EL (cell line): ENCODE data around the gene YIPF2.
A peak's percentile ranks its signal among the peaks of the same experiment; 100 is the strongest.
"Not testable (repeated sequence)": the region's sequence is repeated elsewhere in the genome, so short reads cannot be mapped to it uniquely, and the experiment has no call there.

ENCODE experiments used
- DNase-seq: peaks from one replicate; pipeline ENCODE4 v3.0.0-alpha.2; 2016

YIPF2 gene

DNA sequence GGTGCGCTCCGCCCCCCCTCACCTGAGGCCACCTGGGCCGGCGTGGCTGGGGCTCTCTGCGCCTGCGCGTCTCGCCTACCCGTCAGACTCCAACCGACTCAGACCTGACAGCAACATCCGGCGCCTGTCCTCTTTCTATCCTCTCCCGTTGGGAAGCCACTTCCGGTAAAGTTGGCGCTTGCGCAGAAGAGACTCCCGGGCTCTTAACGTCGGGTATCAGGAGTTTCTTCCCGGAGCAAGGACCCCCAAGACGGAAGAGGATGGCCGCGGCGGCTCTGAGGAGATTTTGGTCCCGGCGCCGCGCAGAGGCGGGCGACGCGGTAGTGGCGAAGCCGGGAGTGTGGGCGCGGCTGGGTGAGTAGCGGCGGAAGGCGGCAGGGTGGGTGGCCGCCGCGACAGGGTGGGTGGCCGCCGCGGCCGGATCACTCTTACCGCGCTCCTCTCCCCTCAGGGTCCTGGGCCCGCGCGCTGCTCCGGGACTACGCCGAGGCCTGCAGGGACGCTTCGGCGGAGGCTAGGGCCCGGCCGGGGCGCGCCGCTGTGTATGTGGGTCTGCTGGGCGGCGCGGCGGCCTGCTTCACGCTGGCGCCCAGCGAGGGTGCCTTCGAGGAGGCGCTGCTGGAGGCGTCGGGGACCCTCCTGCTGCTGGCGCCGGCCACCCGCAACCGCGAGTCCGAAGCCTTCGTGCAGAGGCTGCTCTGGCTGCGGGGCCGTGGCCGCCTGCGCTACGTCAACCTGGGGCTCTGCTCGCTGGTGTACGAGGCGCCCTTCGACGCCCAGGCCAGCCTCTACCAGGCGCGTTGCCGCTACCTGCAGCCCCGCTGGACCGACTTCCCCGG, at the start of gene YIPF2, which contains the start of gene TIMM29:
TSS of gene YIPF2 (minus strand) at position 77 of the 839 bp plus-strand sequence. CDS start 229 bp downstream, outside the sequence.
TSS of gene TIMM29 (plus strand) at position 249 of the 839 bp plus-strand sequence. CDS start at position 261, 12 bp downstream.
- peak; percentile 99 for DNase-seq

DNA sequence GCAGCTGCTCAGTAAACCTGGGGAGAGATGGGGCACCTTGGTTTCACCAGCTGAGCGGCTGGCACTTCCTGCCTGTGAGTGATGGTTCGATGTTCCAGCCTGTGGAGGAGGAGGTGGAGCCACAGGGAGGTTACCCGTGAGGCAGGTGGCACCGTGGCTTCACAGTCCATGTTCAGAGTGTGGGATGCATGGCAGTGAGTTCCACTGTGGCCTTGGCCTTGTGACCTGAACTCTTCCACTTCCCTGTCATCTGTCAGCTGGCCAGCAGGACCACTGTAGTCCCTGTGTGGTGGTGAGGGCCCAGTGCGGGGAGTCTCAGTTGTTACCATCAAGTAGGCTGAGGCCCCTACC, 49.3 kb upstream of the YIPF2 start:
- DNase-seq = no peak

DNA sequence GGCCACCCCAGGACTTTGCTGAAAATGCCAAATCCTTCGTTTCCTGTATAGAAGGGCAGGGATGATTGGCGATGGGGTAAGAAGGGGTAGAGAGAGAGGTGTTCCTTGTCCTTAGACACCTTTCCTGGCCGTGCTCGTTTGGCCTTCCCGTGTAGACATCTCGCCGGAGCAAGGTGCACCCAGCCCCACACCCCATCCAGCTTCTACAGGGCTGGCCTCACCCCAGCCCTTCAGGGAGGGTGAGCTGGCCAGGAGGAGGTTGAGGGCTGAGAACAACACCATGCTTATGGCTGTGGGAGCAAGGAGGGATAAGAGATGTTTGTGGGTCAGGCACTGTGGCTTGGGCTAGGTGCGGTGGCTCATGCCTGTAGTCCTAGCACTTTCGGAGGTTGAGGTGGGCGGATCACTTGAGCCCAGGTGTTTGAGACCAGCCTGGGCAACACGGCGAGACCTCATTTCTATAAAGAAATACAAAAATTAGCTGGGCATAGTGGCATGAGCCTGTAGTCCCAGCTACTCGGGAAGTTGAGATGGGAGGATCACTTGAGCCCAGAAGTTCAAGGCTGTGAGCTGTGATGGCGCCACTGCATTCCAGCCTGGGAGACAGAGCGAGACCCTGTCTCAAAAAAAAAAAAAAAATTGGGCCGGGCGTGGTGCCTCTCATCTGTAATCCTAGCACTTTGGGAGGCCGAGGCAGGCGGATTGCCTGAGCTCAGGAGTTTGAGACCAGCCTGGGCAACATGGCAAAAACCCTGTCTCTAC, 47.9 kb upstream of the YIPF2 start:
- no peak for DNase-seq

DNA sequence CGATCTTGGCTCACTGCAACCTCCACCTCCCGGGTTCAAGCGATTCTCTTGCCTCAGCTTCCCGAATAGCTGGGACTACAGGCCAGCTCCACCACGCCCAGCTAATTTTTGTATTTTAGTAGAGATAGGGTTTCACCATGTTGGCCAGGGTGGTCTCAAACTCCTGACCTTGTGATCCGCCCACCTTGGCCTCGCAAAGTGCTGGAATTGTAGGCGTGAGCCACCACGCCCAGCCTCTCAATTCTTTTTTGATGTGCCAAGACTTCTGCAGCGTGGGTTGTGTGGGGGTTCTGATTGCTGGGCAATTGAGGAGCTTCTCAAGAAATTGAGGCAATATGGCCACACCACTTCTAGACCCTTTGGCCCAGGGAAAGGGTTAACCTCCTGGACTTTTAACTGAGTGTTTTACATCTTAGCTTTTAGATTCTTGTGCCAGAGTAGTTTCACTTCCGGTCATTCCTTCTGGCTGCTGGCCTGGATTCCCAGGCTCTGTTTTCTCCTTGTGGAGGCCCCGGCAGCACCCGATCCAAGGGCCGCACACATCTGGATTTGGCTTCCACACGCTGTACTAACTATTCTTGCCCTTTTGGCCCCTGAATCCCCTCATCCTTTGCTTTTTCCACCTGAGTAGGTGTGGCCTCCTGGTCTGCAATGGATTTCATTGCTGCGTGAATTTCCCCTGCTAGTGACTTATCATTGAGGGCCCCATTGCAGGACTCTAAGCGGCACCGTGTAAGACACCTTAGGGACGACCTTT, 47.1 kb upstream of the YIPF2 start:
- peak; percentile 34 for DNase-seq

DNA sequence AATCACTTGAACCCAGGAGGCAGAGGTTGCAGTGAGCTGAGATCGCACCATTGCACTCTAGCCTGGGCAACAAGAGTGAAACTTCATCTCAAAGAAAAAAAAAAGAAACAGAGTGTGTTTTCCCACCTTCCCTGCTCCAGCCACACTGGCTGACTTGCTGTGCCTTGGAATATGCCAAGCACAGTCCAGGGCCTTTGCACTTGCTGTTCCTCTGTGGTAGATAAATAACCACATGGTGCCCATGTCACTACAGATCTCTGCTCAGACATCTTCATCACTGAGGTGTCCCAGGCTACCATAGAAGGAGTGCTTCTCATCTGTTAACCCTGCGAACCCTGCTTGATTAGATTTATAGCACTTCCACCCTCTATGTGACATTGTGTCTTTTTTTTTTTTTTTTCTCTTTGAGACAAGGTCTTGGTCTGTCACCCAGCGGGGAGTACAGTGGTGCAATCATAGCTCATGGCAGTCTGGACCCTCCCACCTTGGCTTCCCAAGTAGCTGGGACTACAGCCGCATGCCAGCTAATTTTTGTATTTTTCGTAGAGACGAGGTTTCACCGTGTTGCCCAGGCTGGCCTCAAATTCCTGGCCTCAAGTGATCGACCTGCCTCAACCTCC, 42.8 kb upstream of the YIPF2 start:
- no peak for DNase-seq

DNA sequence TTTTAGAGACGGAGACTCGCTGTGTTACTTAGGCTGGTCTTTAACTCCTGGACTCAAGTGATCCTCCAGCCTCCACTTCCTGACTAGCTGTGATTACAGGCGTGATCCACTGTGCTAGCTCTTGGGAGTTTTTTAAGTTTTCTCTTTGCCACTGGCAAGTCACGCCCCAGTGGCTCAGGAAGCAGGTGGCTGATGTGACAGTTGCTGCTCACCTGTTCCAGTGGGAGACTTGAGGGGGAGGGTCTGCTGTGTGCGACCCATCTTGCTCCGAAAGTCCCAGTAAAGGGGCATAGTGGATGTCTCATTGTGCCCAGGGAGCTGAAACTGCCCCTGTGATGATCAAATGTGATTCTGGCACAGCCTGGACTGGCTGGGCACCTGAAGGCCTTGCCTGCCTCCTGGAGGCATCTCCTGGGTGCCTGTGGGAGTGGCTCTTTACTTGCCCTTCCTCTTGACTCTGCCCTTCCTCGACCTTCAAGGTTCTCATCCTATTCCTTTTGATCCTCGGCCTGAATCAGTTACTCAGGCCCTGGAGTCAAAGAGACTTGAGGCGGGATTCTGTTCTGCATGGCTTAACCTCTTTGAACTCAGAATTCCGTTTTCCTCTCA, 40.2 kb upstream of the YIPF2 start:
- DNase-seq = no peak

DNA sequence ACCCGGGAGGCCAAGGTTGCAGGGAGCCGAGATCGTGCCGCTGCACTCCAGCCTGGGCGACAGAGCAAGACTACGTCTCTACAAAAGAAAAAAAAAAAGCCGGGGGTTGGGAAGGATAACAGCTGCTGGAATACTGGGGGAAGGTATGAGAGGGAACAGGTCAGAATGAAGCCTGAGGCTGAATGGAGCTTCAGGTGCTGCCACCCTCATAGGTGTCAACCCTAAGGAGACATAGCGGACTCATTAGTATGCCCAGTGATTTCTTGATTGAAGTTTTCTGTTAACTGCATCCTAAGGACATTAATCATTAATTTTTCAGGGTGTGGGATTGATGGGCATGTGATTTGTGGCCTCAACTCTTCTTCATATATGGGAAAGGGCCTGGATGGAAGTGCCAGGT, 38.4 kb upstream of the YIPF2 start:
- no peak for DNase-seq

DNA sequence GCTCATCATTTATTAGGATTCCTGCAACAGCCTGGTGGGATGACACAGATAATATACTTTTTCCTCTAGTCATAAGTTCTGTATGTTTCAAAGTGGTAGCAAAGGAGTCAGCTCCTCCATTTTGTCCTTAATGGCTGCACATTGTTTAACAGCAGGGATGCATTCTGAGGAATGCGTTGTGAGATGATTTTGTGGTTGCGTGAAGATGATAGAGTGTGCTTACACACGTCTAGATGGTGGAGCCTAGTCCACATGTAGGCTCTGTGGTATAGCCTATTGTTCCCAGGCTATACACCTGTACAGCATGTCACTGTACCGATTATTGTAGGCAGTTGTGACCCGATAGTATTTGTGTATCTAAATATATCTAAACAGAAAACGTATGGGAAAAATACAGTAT, 37.0 kb upstream of the YIPF2 start:
- DNase-seq = no peak

DNA sequence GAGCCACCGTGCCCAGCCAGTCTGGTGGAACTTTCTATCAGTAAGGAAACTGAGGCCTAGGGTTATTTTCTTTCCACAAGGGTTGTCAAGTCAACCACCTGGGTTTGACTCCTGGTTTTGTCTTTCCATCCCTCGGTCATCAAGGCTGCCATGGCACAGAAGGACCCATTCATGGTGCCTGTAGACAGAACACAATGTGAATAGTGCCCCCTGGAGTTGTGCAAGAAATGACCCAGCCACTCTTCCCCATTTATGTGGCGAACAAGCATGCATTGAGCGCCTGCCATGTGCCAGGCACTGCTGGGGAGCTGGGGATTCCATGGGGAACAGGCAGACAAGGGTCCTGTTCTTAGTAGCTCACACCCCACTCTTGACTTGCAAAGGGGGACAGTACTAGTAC, 36.5 kb upstream of the YIPF2 start:
- DNase-seq = no peak

DNA sequence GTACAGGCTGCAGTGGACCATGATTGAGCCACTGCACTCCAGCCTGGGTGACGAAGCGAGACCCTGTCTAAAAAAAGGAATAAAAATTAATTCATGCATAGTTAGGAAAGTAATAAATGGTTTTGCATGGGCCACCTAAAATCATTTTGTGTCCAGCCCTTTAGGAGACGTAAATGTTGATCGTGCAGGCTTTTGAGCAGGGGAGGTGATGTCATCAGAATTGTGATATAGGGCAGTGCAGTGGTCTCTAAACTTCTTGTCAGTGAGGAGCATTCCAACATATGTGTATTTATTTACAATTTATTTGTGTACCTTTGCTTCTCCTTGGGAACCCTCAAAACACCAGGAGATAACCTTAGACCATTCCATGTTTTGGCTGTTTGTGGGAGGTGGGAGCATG, 35.4 kb upstream of the YIPF2 start:
- no peak for DNase-seq

DNA sequence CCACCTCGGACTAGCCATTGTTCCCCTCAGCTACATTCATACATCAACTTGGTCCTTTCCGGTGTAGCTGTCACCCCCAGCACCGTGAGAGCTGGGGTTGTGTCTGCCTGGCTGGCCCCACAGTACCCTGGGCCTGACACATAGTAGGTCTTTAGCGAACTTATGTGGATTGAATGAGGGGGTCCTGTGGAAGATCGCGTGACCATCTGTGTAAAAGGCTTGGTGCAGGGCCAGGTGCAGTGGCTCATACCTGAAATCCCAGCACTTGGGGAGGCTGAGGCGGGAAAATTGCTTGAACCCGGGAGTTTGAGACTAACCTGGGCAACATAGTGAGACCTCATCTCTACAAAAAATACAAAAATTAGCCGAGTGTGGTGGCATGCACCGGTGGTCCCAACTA, 34.4 kb upstream of the YIPF2 start:
- DNase-seq = no peak

DNA sequence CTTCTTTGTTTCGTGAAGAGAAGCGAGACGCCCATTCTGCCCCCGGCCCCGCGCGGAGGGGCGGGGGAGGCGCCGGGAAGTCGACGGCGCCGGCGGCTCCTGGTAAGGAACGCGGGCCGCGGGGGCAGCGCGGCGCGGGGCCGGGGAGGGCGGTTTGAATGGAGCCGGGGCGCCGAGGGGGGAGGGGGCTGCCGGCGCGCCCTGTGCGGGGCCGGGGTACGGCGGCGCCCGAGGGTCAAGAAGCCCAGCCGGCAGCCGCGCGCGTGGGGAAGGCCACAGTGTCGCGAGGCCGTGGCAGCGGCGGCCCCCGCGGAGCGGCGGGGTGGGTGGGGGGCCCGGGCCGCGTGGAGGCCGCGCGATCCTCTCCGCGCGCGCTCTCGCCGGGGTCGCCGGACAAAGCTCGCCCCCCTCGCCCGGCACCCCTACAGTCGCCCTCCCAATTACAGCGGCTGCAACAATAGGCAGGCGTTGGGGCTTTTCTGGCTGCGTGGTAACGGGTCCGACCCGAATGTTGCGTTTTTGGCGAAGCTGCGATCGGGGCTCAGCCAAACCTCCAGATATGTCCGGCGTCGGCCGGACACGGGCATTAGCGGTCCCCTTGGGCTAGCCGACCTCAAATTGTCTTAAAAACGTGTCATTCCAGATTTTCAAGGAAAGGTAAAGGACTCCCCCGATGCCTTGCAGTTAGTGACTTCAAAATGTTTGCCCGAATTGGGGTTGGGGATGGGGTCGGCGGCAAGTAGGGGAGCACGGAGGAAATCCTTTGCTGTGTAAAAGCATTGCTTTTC, 32.8 kb upstream of the YIPF2 start:
- DNase-seq = peak; percentile 46

DNA sequence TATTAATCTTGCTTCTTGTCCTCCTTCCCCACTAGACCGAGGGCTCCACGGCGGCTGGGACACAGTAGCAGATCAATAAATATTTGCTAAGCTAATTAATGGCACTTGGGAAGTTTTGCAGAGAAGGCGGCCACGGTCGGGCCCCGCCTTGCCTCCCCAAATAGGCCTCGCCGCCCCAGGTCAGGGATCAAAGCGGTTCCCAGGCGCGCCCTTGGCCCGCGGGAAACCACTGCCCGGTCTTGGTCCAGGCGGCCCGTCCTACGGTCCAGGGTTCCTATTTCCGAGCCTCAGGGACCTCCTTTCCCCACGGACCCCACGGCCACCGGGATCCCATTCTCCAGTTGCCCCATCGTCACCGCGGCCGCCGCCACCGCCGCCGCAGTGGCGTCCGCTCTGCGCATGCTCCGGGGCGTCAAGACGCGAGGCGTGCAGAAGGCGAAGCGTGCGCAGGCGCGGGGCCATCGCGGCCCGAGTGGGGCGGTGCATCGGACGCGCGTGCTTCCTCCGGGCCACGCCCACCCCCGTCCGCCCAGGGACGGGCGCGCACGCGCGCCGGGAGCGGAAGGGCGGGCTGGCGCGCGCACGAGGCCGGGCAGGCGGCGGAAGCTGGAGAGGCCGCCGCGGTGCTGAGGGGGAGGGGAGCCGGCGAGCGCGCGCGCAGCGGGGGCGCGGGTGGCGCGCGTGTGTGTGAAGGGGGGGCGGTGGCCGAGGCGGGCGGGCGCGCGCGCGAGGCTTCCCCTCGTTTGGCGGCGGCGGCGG, 32.1 kb upstream of the YIPF2 start, which contains the start of gene SMARCA4:
TSS of gene SMARCA4 (plus strand) at position 717 of the 759 bp plus-strand sequence. CDS start 23,122 bp downstream, outside the sequence.
- DNase-seq = peak; percentile 96

DNA sequence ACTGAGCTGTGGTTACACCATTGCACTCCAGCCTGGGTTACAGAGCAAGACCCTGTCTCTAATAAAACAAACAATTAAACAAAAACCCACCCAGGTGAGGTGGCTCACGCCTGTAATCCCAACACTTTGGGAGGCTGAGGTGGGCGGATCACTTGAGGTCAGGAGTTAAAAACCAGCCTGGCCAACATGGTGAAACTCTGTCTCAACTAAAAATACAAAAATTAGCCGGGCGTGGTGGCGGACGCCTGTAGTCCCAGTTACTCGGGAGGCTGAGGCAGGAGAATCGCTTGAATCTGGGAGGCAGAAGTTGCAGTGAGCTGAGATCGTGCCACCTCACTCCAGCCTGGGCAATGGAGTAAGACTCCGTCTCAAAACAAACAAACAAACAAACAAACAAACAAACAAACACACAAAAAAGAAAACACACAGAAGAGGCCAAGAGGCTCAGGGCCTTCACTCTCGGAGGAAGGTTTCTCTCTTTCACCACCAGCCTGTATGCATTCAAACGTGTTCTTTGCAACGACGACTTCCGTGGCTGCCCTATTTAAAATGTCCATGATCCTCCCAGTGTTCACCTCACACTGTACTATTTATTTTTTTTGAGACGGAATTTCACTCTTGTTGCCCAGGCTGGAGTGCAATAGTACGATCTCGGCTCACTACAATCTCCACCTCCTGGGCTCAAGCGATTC, 31.0 kb upstream of the YIPF2 start:
- not testable (repeated sequence) for DNase-seq

DNA sequence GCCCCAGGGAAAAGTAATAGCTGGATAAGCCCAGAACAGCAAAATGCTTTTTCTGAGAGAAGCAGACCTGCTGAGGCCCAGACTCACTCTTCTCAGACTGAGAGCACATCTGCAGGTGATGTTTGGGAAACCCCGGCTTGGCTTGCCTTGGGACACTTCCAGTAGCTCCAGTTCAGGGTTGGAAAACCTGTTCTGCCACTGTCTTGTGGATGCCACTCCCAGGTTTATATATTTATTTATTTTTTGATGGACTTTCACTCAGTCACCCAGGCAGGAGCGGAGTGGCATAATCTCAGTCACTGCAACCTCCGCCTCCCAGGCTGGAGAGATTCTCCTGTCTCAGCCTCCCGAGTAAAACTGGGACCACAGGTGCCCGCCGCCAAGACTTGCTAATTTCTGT, 24.4 kb upstream of the YIPF2 start:
- no peak for DNase-seq

DNA sequence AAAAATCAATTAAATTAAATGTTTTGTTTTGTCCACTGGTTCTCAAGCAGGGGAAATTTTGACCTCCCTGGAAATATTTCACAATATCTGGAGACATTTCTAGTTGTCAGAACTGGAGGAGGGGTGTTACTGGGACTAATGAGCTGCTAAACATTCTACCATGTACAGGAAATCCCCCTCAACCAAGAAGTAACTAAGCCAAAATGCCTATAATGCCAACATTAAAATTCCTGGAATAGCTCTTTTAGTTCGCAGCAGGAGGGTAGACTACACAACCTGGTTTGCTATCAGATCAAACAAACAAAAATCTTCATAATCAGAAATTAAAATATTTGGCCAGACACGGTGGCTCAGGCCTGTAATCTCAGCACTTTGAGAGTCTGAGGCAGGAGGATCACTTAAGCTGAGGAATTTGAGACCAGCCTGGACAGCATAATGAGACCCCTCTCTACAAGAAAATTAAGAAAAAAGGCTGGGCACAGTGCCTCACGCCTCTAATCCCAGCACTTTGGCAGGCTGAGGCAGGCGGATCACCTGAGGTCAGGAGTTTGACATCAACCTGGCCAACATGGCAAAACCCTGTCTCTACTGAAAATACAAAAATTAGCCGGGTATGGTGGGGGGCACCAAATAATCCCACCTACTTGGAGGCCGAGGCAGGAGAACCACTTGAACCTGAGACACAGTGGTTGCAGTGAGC, 18.7 kb upstream of the YIPF2 start:
- peak; percentile 64 for DNase-seq

DNA sequence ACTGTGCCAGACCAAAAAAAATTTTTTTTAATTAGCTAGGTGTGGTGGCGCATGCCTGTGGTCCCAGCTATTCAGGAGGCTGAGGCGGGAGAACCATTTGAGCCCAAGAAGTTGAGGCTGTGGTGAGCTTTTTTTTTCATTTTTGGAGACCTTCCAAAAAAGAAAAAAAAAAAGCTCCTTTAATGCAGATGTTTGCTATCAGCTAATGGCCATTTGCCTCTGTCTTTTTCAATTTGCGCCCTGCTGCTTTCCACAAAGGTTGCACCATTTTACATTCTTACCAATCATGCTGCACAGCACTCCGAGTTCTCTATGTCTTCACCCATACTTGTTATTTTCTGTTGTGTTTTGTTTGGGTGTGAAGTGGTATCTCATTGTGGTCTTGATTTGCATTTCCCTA, 16.8 kb upstream of the YIPF2 start:
- DNase-seq = no peak

DNA sequence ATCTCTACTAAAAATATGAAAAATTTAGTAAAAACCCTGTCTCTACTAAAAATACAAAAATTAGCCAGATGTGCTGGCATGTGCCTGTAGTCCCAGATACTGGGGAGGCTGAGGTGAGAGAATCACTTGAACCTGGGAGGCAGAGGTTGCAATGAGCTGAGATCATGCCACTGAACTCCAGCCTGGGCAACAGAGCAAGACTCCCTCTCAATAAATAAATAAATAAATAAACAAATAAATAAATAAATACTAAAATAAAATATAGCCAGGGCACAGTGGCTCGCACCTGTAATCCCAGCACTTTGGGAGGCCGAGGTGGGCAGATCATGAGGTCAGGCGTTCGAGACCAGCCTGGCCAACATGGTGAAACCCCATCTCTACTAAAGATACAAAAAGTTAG, 15.0 kb upstream of the YIPF2 start:
- not testable (repeated sequence) for DNase-seq

DNA sequence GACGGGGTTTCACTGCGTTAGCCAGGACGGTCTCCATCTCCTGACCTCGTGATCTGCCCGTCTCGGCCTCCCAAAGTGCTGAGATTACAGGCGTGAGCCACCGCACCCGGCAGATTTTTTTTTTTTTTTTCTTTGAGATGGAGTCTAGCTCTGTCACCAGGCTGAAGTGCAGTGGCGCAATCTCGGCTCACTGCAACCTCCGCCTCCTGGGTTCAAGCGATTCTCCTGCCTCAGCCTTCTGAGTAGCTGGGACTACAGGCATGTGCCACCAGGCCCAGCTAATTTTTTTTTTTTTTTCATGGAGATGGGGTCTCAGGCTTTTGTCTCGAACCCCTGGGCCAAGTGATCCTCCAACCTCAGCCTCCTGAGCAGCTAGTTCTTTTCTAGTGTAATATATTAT, 13.2 kb upstream of the YIPF2 start:
- DNase-seq = not testable (repeated sequence)
